ENCODE data around the gene ALG11. TPM values are rescaled to one million over a fixed set of nuclear protein-coding genes. Genes with fewer than 3 reads are reported as not detected.
"Not testable (repeated sequence)": the region's sequence is repeated elsewhere in the genome, so short reads cannot be mapped to it uniquely, and the experiment has no call there.

Gene ALG11
- total and polyA plus RNA-seq, 7 donors = 2.6 to 17.9 (median 16.0) TPM

- intact Hi-C loops (cut with DNase I) = no loop called here
- no peaks in the 10 kb centered on the region for H3K4me1 ChIP-seq
- ATAC-seq (no peak), DNase-seq (no peak)
- no peaks in the 10 kb centered on the region for H3K9me3 ChIP-seq
- no peak for TF ChIP-seq CTCF (IDR thresholded peaks at IDR 0.05)
- no peak overlapping the region for H3K27ac ChIP-seq
- no peak overlapping the region for H3K4me3 ChIP-seq
- no peaks in the 10 kb centered on the region for H3K36me3 ChIP-seq (ENCODE audit: insufficient read depth in 1 of 2, low read depth in 1 of 2)
- 63 to 81% (median 74%) methylated on average over 4 of the region's 4 CpGs for WGBS, 3 donors
- no peaks in the 10 kb centered on the region for H3K27me3 ChIP-seq (ENCODE audit: insufficient read depth in 3 of 3, low read length in 2 of 3)
These were observed 30.8 kb upstream of the ALG11 start for GRCh38 chr13:51981355-51981754.

GRCh38 chr13:51983292-51983691 lies 28.9 kb upstream of the ALG11 start:
- H3K9me3 ChIP-seq; H3K4me1 ChIP-seq; H3K27me3 ChIP-seq (ENCODE audit: insufficient read depth in 3 of 3, low read length in 2 of 3); intact Hi-C loops (cut with DNase I); H3K36me3 ChIP-seq (ENCODE audit: insufficient read depth in 1 of 2, low read depth in 1 of 2); ATAC-seq; DNase-seq; H3K4me3 ChIP-seq; H3K27ac ChIP-seq: not testable (repeated sequence)
- 92 to 97% (median 93%) methylated on average over 3 of the region's 3 CpGs for WGBS, 3 donors

- H3K9me3 ChIP-seq; H3K27me3 ChIP-seq (ENCODE audit: insufficient read depth in 3 of 3, low read length in 2 of 3); H3K27ac ChIP-seq; H3K36me3 ChIP-seq (ENCODE audit: insufficient read depth in 1 of 2, low read depth in 1 of 2); H3K4me3 ChIP-seq; DNase-seq; ATAC-seq; H3K4me1 ChIP-seq; intact Hi-C loops (cut with DNase I): not testable (repeated sequence)
- WGBS, 3 donors = 87 to 93% (median 89%) methylated on average over 4 of the region's 4 CpGs
These were observed 27.3 kb upstream of the ALG11 start for GRCh38 chr13:51984904-51985303.

GRCh38 chr13:51988988-51989618 lies 23.1 kb upstream of the ALG11 start:
- no peak for TF ChIP-seq CTCF (IDR thresholded peaks at IDR 0.05)
- H3K4me1 ChIP-seq = no peaks in the 10 kb centered on the region
- intact Hi-C loops (cut with DNase I) = no loop called here
- ATAC-seq (no peak), DNase-seq (no peak)
- WGBS, 3 donors = 92 to 94% (median 92%) methylated on average over 3 of the region's 3 CpGs
- no peak overlapping the region for H3K4me3 ChIP-seq
- no peaks in the 10 kb centered on the region for H3K36me3 ChIP-seq (ENCODE audit: insufficient read depth in 1 of 2, low read depth in 1 of 2)
- no peaks in the 10 kb centered on the region for H3K9me3 ChIP-seq
- no peak overlapping the region for H3K27ac ChIP-seq
- H3K27me3 ChIP-seq (ENCODE audit: insufficient read depth in 3 of 3, low read length in 2 of 3) = no peaks in the 10 kb centered on the region

- no peak for TF ChIP-seq CTCF (IDR thresholded peaks at IDR 0.05)
- Histone ChIP-seq H3K4me3 (no peak overlapping the region), H3K9me3 (no peaks in the 10 kb centered on the region), H3K4me1 (peaks cover 20% of the 10 kb centered on the region), H3K27ac (no peak overlapping the region), H3K27me3 (ENCODE audit: insufficient read depth in 3 of 3, low read length in 2 of 3) (no peaks in the 10 kb centered on the region), H3K36me3 (ENCODE audit: insufficient read depth in 1 of 2, low read depth in 1 of 2) (no peaks in the 10 kb centered on the region)
- DNase-seq = no peak
- WGBS, 3 donors = 95 to 98% (median 97%) methylated on average over 2 of the region's 2 CpGs
- ATAC-seq = no peak
- intact Hi-C loops (cut with DNase I) = no loop called here
These were observed 18.5 kb upstream of the ALG11 start for GRCh38 chr13:51993713-51994112.
